Renal cortical epithelial cell (primary cell): ENCODE measurements around the gene CEACAM16. TPM values are rescaled to one million over a fixed set of nuclear protein-coding genes. Genes with fewer than 3 reads are reported as not detected.

Experiments
- DNase-seq: peaks from one replicate; pipeline ENCODE4 v3.0.0-alpha.2; 2011; ENCODE audit warnings: low read depth
- total RNA-seq: library from RNA; depleted of rRNA; stranded (reverse); fragments of >200 nt; gene quantifications from 2 replicates; pipeline ENCODE4 v1.2.3, GENCODE V29; 2014

Gene CEACAM16
- total RNA-seq, 1 donor from 2014 or later: not detected

GRCh38 chr19:44745887-44746600 lies 47.1 kb downstream of the CEACAM16 start:
- no peak for DNase-seq

DNA sequence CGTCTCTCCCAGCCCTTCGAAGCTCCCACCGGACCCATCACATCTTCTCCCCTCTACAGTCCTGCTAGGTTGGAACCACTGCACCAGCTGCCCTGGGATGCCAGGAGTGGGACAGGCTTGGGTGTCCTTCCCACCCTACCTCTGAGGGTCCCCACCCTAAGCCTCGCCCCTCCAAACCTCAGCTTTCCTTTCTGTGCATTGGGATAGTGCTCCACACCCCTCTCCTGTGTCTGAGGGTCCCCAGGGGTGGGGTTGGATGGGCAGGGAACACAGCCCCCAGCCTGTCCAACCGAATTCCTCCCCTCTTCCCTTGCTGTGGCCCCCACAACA lies 47.6 kb downstream of the CEACAM16 start:
- no peak for DNase-seq

GRCh38 chr19:44746946-44747738 lies 48.2 kb downstream of the CEACAM16 start:
- peak; percentile 85 for DNase-seq

DNA sequence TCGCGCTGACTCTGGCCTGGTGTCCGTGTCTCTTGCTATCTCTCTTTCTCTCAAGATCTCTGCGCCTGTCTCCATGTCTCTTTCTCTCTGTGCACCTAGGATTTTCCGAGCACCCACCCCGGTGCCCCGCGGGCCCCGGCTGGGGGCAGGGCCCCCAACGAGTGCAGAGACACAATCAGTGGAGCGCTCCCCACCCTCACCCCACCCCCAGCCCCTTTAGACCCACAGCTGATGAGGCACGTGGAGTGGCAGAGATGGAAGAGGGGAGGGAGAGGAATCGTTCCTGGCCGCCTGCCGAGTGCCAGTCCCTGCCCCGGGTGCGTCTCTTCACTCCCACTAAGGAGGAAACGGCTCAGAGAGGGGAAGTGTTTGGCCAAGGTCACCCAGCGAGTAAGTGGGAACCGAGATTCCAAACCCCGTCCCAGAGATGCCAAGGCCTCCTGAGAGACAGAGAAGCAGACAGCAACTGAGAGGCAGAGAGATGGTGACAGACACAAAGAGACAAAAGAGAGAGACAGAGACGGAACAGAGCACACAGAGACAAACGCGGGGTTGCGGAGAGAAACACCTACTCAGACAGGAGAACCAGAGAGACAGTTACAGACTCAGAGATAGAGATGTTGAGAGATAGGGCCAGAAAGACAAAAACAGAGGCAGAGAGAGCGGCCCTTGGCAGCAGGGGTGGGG lies 48.9 kb downstream of the CEACAM16 start:
- DNase-seq: peak; percentile 68

DNA sequence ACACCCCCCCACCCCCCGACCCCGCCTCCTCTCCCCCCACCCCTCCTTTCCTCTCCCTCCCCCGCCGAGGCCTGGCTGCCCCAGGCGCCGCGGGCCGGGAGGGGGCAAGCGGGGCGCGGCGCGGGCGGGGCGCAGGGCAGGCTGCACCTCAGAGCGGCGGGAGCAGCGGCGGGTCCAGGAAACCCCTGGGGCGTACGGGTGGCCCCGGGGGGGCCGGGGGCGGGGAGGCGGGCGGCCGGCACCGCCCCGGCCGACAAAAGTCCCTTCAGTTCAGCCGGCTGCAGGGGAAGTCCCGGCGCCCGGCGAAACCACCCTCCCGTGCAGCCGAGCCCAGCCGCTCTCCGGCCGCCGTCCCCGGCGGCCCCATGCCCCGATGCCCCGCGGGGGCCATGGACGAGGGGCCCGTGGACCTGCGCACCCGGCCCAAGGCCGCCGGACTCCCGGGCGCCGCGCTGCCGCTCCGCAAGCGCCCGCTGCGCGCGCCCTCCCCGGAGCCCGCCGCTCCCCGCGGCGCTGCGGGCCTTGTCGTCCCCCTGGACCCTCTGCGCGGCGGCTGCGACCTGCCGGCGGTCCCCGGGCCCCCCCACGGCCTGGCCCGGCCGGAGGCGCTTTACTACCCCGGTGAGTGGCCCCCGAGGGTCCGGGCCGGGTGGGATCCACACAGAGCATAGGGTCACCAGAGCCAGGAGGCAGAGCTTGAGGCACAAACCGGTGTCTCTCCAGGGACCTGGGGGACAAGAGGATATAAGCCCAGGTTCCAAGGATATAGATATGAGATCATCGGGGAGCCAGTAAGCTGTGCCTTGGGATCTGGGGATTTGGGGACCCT lies 49.7 kb downstream of the CEACAM16 start, which contains the start of gene BCL3:
Gene BCL3, plus strand, starts transcription at position 283 of the 829 bp plus-strand sequence. Its CDS starts 83 bp downstream, at position 366.
- DNase-seq: no peak

GRCh38 chr19:44749292-44749691 lies 50.3 kb downstream of the CEACAM16 start:
- no peak for DNase-seq

DNA sequence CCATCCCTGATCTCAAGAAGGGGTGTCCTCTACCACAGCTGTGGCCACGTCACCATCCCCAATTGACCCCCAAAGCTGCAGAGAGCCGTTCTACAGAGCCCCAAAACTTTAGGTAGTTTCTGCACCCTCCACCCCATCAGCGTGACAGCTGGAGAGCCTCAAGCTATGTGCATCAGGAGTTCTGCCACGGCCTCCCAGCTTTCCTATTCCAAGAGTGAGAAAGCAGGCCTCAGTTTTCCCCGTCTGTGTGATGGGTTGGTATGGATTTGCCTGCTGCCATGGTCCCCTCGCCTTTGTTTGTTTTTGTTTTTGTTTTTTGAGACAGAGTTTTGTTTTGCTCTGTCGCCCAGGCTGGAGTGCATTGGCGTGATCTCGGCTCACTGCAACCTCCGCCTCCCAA lies 51.0 kb downstream of the CEACAM16 start:
- DNase-seq: no peak

DNA sequence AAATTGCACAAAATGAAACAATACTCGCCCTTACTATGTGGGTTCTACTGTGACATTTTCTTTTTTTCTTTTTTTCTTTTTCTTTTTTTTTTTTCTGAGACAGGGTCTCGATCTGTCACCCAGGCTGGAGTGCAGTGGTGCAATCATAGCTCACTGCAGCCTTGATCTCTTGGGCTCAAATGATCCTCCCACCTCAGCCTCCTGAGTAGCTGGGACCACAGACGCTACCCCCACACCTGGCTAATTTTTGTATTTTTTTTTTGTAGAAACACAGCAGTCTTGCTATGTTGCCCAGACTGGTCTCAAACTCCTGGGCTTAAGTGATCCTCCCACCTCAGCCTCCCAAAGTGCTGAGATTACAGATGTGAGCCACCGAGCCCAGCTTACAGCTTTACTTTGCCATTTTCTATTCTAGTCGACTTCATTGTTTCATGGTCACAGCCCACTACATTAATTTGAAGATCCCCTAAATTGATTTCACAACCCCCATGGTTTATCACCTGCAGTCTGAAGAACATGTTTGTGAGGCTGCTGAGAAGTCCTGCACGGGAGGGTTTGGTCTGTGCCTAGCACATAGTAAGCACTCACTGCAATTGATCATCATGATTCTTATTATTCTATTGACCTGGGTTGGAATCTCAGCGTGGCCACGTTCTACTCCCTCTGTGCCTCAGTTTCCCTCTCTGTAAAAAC lies 53.3 kb downstream of the CEACAM16 start:
- DNase-seq: no peak

DNA sequence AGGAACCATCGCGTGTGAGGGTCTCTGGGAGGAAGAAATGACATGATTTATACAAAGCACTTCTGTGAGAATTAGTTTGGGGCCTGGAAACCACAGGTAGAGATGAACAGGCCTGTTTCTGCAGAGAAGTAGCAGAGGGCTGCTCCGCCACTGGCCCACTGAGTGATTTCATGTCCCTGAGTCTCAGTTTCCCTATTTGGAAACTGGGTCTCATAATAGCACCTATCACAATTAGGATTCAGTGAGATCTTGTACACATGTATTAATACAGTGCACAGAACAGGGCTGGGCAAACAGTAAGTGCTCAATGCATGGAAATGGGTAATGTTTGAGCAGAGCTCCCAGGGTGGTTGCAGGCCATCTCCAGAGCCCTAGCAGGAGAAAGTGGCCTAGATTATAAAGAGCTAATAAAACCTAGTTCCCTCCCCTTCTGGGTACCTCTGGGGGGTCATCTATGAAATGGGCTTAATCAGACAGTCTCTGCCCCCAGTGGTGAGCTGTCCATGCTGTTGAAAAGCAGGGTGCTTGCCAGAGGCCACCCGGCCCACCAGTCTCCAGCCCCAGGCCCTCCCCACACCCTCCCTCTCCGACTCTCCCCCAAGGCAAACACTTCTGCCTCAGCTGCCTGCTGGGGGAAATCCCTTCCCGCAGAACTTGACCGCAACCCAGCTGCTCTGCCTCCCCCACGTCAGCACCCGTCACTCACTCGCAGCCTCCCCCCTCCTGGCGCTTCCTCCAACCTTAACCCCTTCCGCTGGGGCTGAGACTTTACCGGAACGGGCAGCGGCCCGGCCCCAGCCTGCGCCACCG lies 54.1 kb downstream of the CEACAM16 start:
- DNase-seq: peak; percentile 95

DNA sequence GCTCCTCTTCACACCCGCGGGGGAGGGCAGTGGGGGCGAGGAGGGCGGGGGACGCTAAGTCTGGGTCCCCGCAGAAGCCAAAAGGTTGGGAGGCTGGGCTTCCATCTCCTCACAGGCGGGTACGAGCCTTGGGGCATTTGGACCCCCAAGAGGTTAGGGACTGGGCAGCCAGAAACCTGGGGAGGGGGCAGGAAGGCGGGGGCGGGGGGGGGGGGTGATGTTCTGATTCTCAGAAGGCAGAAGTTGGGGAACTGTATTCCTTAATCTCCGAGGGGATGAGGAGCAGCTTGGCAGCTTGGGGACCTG lies 54.6 kb downstream of the CEACAM16 start:
- DNase-seq: no peak

- DNase-seq: peak; percentile 77
These were observed 55.2 kb downstream of the CEACAM16 start for GRCh38 chr19:44753932-44754749.

- no peak for DNase-seq
These were observed 55.8 kb downstream of the CEACAM16 start for GRCh38 chr19:44754750-44755080.

DNA sequence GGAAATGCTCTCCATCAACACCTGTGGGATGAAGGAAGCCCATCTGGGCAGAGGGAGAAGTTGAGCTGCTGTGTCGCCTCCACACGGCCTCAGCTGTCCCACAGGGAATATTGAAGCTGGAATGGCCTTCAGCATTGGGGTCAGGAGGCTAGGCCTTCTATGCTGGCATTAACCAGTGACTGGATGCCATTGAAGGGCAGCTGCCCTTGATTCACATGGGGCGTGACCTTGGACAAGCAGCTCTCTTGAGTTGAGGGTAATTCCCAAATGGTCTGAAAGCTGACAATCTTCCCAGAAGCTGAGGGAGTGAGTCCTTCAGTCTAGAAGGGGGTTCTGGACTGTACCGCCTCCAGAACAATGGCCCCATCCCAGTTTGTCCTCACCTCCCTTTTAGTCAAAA lies 56.3 kb downstream of the CEACAM16 start:
- no peak for DNase-seq

GRCh38 chr19:44756089-44756562 lies 57.2 kb downstream of the CEACAM16 start:
- no peak for DNase-seq

DNA sequence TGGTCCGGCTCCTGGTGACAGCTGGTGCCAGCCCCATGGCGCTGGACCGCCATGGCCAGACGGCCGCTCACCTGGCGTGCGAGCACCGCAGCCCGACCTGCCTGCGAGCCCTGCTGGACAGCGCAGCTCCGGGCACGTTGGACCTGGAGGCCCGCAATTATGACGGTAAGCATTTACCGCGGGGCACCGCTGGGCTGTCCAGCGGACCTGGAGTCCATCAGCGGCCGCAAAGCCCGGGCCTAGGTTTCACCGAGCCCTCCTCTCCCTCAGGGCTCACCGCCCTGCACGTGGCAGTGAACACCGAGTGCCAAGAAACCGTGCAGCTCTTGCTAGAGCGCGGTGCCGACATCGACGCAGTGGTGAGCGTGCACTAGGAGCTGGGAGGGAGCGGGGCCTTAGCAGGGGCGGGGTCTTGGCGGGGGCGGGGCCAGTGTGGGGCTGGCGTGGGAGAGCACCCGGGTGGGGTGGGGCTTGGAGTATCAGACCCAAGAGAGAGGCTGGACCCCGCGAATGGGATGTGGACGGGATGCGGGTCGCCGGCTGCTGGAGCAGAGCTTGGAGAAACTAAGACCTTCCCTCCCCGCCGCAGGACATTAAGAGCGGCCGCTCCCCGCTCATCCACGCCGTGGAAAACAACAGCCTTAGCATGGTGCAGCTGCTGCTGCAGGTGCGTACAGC lies 58.2 kb downstream of the CEACAM16 start:
- no peak for DNase-seq

- no peak for DNase-seq
These were observed 59.0 kb downstream of the CEACAM16 start for GRCh38 chr19:44757735-44758505.

DNA sequence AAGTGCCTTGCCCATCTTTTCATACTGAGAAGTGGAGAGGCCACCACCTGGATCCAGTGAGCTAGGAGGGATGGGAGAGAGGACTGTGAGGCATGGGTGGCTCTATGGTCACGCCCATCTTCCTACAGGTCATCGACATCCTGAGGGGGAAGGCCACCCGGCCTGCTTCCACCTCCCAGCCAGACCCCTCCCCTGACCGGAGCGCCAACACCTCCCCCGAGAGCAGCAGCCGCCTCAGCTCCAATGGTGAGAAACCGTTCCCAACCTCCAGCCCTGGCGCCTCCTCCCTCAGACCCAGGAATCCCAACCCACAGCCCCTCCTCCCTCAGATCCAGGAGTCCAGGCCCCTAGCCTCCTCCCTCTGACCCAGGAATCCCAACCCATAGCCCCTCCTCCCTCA lies 59.6 kb downstream of the CEACAM16 start:
- no peak for DNase-seq

- DNase-seq: no peak
These were observed 60.3 kb downstream of the CEACAM16 start for GRCh38 chr19:44759083-44759804.
